Endothelial cell of coronary artery (primary cell): ENCODE results near the gene SRSF11. TPM values are rescaled to one million over a fixed set of nuclear protein-coding genes. Genes with fewer than 3 reads are reported as not detected.

Experiments
- total RNA-seq: library from RNA; depleted of rRNA; stranded (reverse); fragments of >200 nt; gene quantifications from 2 replicates; pipeline ENCODE4 v1.2.3, GENCODE V29; 2014

The SRSF11 gene
- total RNA-seq: 91.7 and 116 TPM in 2 replicates

GRCh38 chr1:70221238-70222121 is at the start of gene SRSF11:
TSS of gene SRSF11 (plus strand) at chr1:70221380. CDS start at chr1:70221637, 257 bp downstream.

GRCh38 chr1:70205434-70206118 is 15.6 kb upstream of the SRSF11 start, which contains the start of gene LRRC40:
TSS of gene LRRC40 (minus strand) at chr1:70205579. CDS start at chr1:70205540, 39 bp downstream.

Other genes with a start within 250 kb of the SRSF11 start
- gene LRRC40, start 15.8 kb upstream of the SRSF11 start, total RNA-seq: 24.5 and 25.7 TPM in 2 replicates
- 23.2 and 24.3 TPM in 2 replicates for gene ANKRD13C, start 133.3 kb downstream of the SRSF11 start, total RNA-seq
- gene CTH, start 189.9 kb downstream of the SRSF11 start, total RNA-seq: 0.99 and 1.7 TPM in 2 replicates